Fibroblast of gingiva (primary cell): ENCODE data around the gene MAG.
"Not testable (repeated sequence)": the region's sequence is repeated elsewhere in the genome, so short reads cannot be mapped to it uniquely, and the experiment has no call there.

ENCODE experiments used
- DNase-seq: peaks from one replicate; pipeline ENCODE4 v3.0.0-alpha.2; 2011; ENCODE audit warnings: low read depth

The MAG gene

GRCh38 chr19:35281303-35281702, 10.7 kb upstream of the MAG start:
- no peak for DNase-seq

GRCh38 chr19:35284153-35285094, 7.5 kb upstream of the MAG start:
- no peak for DNase-seq

GRCh38 chr19:35285095-35285449, 6.9 kb upstream of the MAG start:
- no peak for DNase-seq

GRCh38 chr19:35285465-35285864, 6.5 kb upstream of the MAG start:
- not testable (repeated sequence) for DNase-seq

- DNase-seq = not testable (repeated sequence)
Observed at GRCh38 chr19:35286101-35286500, 5.9 kb upstream of the MAG start.

- DNase-seq = no peak
Observed at GRCh38 chr19:35287713-35288112, 4.2 kb upstream of the MAG start.

GRCh38 chr19:35288331-35288730, 3.6 kb upstream of the MAG start:
- no peak for DNase-seq

- DNase-seq = no peak
Observed at GRCh38 chr19:35288906-35289305, 3.1 kb upstream of the MAG start.

GRCh38 chr19:35290381-35291127, 1.4 kb upstream of the MAG start:
- DNase-seq = no peak

- DNase-seq = no peak
Observed at GRCh38 chr19:35291259-35291658, 702 bp upstream of the MAG start.

GRCh38 chr19:35292421-35293362, 731 bp downstream of the MAG start:
- no peak for DNase-seq

- no peak for DNase-seq
Observed at GRCh38 chr19:35293363-35293739, 1.4 kb downstream of the MAG start.

GRCh38 chr19:35293808-35294207, 1.8 kb downstream of the MAG start:
- DNase-seq = no peak

- DNase-seq = no peak
Observed at GRCh38 chr19:35294328-35294727, 2.4 kb downstream of the MAG start.

- DNase-seq = no peak
Observed at GRCh38 chr19:35294859-35295791, 3.2 kb downstream of the MAG start.

- DNase-seq = no peak
Observed at GRCh38 chr19:35295792-35296462, 4.0 kb downstream of the MAG start.

- no peak for DNase-seq
Observed at GRCh38 chr19:35296644-35297514, 4.9 kb downstream of the MAG start.

GRCh38 chr19:35297515-35297848, 5.5 kb downstream of the MAG start:
- no peak for DNase-seq

- no peak for DNase-seq
Observed at GRCh38 chr19:35297922-35298321, 6.0 kb downstream of the MAG start.

- DNase-seq = no peak
Observed at GRCh38 chr19:35298561-35298972, 6.6 kb downstream of the MAG start.
